Liver (tissue), 9 donors: Measurements from ENCODE around the gene IL1RAPL2. TPM values are rescaled to one million over a fixed set of nuclear protein-coding genes. Genes with fewer than 3 reads are reported as not detected.

Experiments
- DNase-seq: peaks from one replicate; pipeline ENCODE4 v3.0.0-alpha.2; 2017; ENCODE audit warnings: low spot score
- H3K27ac ChIP-seq, 2 donors: one replicate each; pipeline ENCODE4 v1.7.0; 2013; ENCODE audit warnings: inconsistent platforms in 2 of 2, low read length in 2 of 2, control low read depth in 1 of 2, low read depth in 1 of 2, mild to moderate bottlenecking in 1 of 2
- H3K27me3 ChIP-seq, 4 donors: one replicate each; pipeline versions ENCODE4 v1.6.1 to v1.7.0; 2013; ENCODE audit warnings: low read length in 3 of 4, inconsistent platforms in 1 of 4, mild to moderate bottlenecking in 1 of 4, moderate library complexity in 1 of 4; ENCODE audit not compliant: control insufficient read depth in 4 of 4, insufficient read depth in 4 of 4
- H3K36me3 ChIP-seq, 4 donors: one replicate each; pipeline versions ENCODE4 v1.6.1 to v1.7.0; 2013; ENCODE audit warnings: low read length in 3 of 4, mild to moderate bottlenecking in 3 of 4, low read depth in 1 of 4, moderate library complexity in 1 of 4; ENCODE audit not compliant: control insufficient read depth in 4 of 4, insufficient read depth in 3 of 4
- H3K4me1 ChIP-seq, 4 donors: one replicate each; pipeline versions ENCODE4 v1.6.1 to v1.7.0; 2013; ENCODE audit warnings: low read length in 3 of 4, mild to moderate bottlenecking in 3 of 4, moderate library complexity in 1 of 4; ENCODE audit not compliant: control insufficient read depth in 4 of 4, insufficient read depth in 4 of 4
- H3K4me3 ChIP-seq, 3 donors: one replicate each; pipeline versions ENCODE4 v1.6.1 to v1.7.0; 2013; ENCODE audit warnings: low read length in 3 of 3, control low read depth in 1 of 3, low read depth in 1 of 3, mild to moderate bottlenecking in 1 of 3
- H3K9ac ChIP-seq, 2 donors: one replicate each; pipeline ENCODE4 v1.7.0; 2013; ENCODE audit warnings: low read length in 2 of 2, mild to moderate bottlenecking in 2 of 2, moderate library complexity in 2 of 2, control low read depth in 1 of 2, low read depth in 1 of 2
- H3K9me3 ChIP-seq, 4 donors: one replicate each; pipeline versions ENCODE4 v1.6.1 to v1.7.0; 2013; ENCODE audit warnings: low read length in 3 of 4; ENCODE audit not compliant: control insufficient read depth in 4 of 4
- ATF3 ChIP-seq: IDR thresholded peaks from 2 replicates; pipeline ENCODE4 v1.6.1; 2016; ENCODE audit warnings: antibody characterized with exemption
- CTCF ChIP-seq: fragments of 150-350 bp; IDR thresholded peaks from 2 replicates; pipeline ENCODE4 v1.5.1; 2017; ENCODE audit warnings: improper control_type of control experiment, low read depth, low read length; ENCODE audit not compliant: missing input control
- EGR1 ChIP-seq, 2 donors: IDR thresholded peaks; 2 replicates each; pipeline ENCODE4 v1.6.1; 2016 to 2018; ENCODE audit warnings: antibody characterized with exemption in 2 of 2, low read depth in 2 of 2
- FOXA1 ChIP-seq: IDR thresholded peaks from 2 replicates; pipeline ENCODE4 v1.6.1; 2016; ENCODE audit warnings: antibody characterized with exemption
- FOXA2 ChIP-seq: IDR thresholded peaks from 2 replicates; pipeline ENCODE4 v1.6.1; 2016; ENCODE audit warnings: antibody characterized with exemption
- GABPA ChIP-seq, 2 donors: IDR thresholded peaks in 1 of 2; conservative IDR thresholded peaks in 1 of 2; 2 replicates each; pipeline ENCODE4 v1.6.1; 2016; ENCODE audit warnings: antibody characterized with exemption in 2 of 2, mild to moderate bottlenecking in 1 of 2, moderate library complexity in 1 of 2
- HNF4A ChIP-seq, 2 donors: conservative IDR thresholded peaks; 2 replicates each; pipeline ENCODE4 v1.6.1; 2016; ENCODE audit warnings: antibody characterized with exemption in 2 of 2, mild to moderate bottlenecking in 2 of 2
- HNF4G ChIP-seq: IDR thresholded peaks from 2 replicates; pipeline ENCODE4 v1.6.1; 2016; ENCODE audit warnings: antibody characterized with exemption
- JUND ChIP-seq, 2 donors: IDR thresholded peaks; 2 replicates each; pipeline ENCODE4 v1.6.1; 2016; ENCODE audit warnings: antibody characterized with exemption in 2 of 2
- MAX ChIP-seq: IDR thresholded peaks from 2 replicates; pipeline ENCODE4 v1.6.1; 2016; ENCODE audit warnings: antibody characterized with exemption
- NR2F2 ChIP-seq: IDR thresholded peaks from 2 replicates; pipeline ENCODE4 v1.6.1; 2016; ENCODE audit warnings: antibody characterized with exemption
- RAD21 ChIP-seq, 2 donors: IDR thresholded peaks; 2 replicates each; pipeline ENCODE4 v1.6.1; 2016; ENCODE audit warnings: antibody characterized with exemption in 2 of 2, mild to moderate bottlenecking in 2 of 2
- REST ChIP-seq: IDR thresholded peaks from 2 replicates; pipeline ENCODE4 v1.6.1; 2016; ENCODE audit warnings: antibody characterized with exemption, mild to moderate bottlenecking
- RXRA ChIP-seq, 2 donors: IDR thresholded peaks; 2 replicates each; pipeline ENCODE4 v1.6.1; 2017 to 2018; ENCODE audit warnings: antibody characterized with exemption in 2 of 2, mild to moderate bottlenecking in 1 of 2
- SP1 ChIP-seq: IDR thresholded peaks from 2 replicates; pipeline ENCODE4 v1.6.1; 2018; ENCODE audit warnings: antibody characterized with exemption, mild to moderate bottlenecking
- TAF1 ChIP-seq: conservative IDR thresholded peaks from 2 replicates; pipeline ENCODE4 v1.6.1; 2016; ENCODE audit warnings: antibody characterized with exemption, mild to moderate bottlenecking
- YY1 ChIP-seq: IDR thresholded peaks from 2 replicates; pipeline ENCODE4 v1.6.1; 2016; ENCODE audit warnings: antibody characterized with exemption, mild to moderate bottlenecking
- WGBS: extraction: QIAGEN DNeasy Blood & Tissue Kit; methylation state at CpG from one replicate; pipeline ENCODE4 v1.1.7; 2013; 5-methylcytosine and 5-hydroxymethylcytosine counted together
- polyA plus RNA-seq, 2 donors: library from polyadenylated mRNA; stranded (reverse) in 1 of 2; unstranded in 1 of 2; fragments of 200-250 nt in 1 of 2; fragments of >200 nt in 1 of 2; fragmentation: Nextera tagmentation in 1 of 2; extraction: Ambion mirVana in 1 of 2; gene quantifications; one replicate each; pipeline versions ENCODE4 v1.2.1 to v1.2.3, GENCODE V29; 2013 to 2015
- total RNA-seq, 2 donors: library from RNA; depleted of rRNA; stranded (reverse); fragments of >200 nt; gene quantifications; one replicate each; pipeline ENCODE4 v1.2.3, GENCODE V29; 2014
- donor health status: healthy.
- donor health status: healthy.
- donor health status: healthy.
- donor health status: healthy.
- donor health status: healthy.

IL1RAPL2 gene
- total and polyA plus RNA-seq, 4 donors = 0.20 to 1.6 (median 0.91) TPM

GRCh38 chrX:104863466-104863865 is 297.5 kb downstream of the IL1RAPL2 start:
- DNase-seq = no peak
- WGBS = 76% methylated on average over 2 of the region's 2 CpGs
- Histone ChIP-seq H3K4me1 (no peaks in the 10 kb centered on the region), H3K4me3 (no peak overlapping the region), H3K36me3 (no peaks in the 10 kb centered on the region), H3K27ac (no peak overlapping the region), H3K27me3 (no peaks in the 10 kb centered on the region), H3K9me3 (no peaks in the 10 kb centered on the region), H3K9ac (no peak overlapping the region)
- no peak for TF ChIP-seq REST
- TF ChIP-seq JUND (IDR thresholded peaks at IDR 0.05) = no peak
- no peak for TF ChIP-seq SP1
- no peak for TF ChIP-seq HNF4A (conservative IDR thresholded peaks at IDR 0.05)
- TF ChIP-seq ATF3 = no peak
- no peak for TF ChIP-seq RXRA (IDR thresholded peaks at IDR 0.05)
- no peak for TF ChIP-seq YY1
- no peak for TF ChIP-seq FOXA1
- TF ChIP-seq CTCF = no peak
- TF ChIP-seq FOXA2 = no peak
- TF ChIP-seq RAD21 (IDR thresholded peaks at IDR 0.05) = no peak
- no peak for TF ChIP-seq GABPA (IDR thresholded peaks at IDR 0.05 in 1 of 2, conservative IDR thresholded peaks at IDR 0.05 in 1 of 2)
- no peak for TF ChIP-seq MAX
- no peak for TF ChIP-seq TAF1
- TF ChIP-seq HNF4G = no peak

- Histone ChIP-seq H3K9me3 (no peaks in the 10 kb centered on the region), H3K9ac (no peak overlapping the region), H3K36me3 (no peaks in the 10 kb centered on the region), H3K4me1 (no peaks in the 10 kb centered on the region), H3K27ac (no peak overlapping the region), H3K4me3 (no peak overlapping the region), H3K27me3 (no peaks in the 10 kb centered on the region)
- no peak for DNase-seq
- TF ChIP-seq MAX = no peak
- TF ChIP-seq CTCF = no peak
- TF ChIP-seq EGR1 (IDR thresholded peaks at IDR 0.05; ENCODE audit: low read depth in 2 of 2) = no peak
- TF ChIP-seq GABPA (IDR thresholded peaks at IDR 0.05 in 1 of 2, conservative IDR thresholded peaks at IDR 0.05 in 1 of 2) = no peak
- no peak for TF ChIP-seq RAD21 (IDR thresholded peaks at IDR 0.05)
- TF ChIP-seq NR2F2 = no peak
- no peak for TF ChIP-seq REST
- TF ChIP-seq TAF1 = no peak
- no peak for TF ChIP-seq ATF3
- WGBS = 88% methylated on average over 4 of the region's 4 CpGs
These were observed 298.3 kb downstream of the IL1RAPL2 start for GRCh38 chrX:104864296-104864695.
